Stimulated activated CD4-positive, alpha-beta T cell treated with anti-CD3 and anti-CD28 coated beads, Interleukin-12 subunit alpha, Interleukin-12 subunit beta, amount 100 ng/mL, for 4 hours (primary cell): ENCODE data around the gene C1QTNF6.
"Not testable (repeated sequence)": the region's sequence is repeated elsewhere in the genome, so short reads cannot be mapped to it uniquely, and the experiment has no call there.

Source experiments
- DNase-seq: peaks from one replicate; pipeline ENCODE4 v3.0.0-alpha.2; 2020

Gene C1QTNF6

DNA sequence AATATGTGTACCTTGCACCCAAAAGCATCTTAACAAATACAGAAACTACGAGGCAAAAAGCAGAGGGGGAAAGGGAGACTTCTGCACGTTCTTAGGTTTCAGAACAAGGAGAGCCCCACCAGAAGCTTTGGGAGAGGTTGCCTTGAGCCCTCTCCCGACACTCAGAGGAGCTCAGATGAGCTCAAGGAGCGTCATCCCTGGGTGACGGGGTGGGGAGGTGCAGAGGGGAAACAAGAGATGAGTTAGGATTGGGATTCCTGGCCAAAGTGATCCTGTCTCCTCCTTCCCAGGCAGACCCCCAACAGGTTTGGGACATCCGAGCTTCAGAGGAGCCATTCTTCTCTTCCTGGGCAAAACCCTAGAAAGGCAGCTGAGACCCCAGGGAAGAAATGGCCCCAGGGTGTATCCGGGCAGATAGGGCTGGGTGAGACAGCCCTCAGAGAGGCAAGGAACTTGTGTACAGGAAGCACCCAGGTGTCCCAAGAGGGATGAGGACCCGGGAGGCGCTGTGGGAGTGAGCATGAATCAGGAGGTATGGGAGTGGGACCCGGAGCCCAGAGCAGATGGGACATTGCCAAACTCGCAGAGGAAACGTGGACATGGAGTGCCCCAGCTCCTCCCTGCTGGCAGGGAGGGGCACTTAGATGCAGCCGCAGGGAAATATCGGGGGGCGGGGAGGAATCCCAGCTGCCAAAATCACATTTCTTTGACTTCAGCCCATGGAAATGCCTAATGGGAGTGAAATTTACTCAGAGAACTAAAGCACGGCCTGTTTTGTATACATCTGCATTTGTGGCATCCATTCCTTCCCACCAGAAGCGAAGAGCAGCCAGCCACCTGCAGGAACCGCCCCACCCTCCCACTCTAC is 12.4 kb downstream of the C1QTNF6 start:
- DNase-seq, result no peak

DNA sequence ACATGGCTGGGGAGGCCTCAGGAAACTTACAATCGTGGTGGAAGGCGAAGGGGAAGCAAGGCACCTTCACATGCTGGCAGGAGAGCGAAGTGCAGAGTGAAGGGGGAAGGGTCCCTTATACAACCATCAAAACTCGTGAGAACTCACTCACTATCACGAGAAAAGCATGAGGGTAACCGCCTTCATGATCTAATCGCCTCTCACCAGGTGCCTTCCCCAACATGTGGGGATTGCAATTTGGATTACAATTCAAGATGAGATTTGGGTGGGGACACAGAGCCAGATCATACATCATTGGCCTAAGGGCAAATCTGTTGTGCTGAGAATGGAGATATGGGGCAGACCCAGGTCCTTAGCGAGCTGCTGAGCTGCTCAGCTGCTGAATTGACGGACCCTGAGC is 13.1 kb downstream of the C1QTNF6 start:
- no peak for DNase-seq

DNA sequence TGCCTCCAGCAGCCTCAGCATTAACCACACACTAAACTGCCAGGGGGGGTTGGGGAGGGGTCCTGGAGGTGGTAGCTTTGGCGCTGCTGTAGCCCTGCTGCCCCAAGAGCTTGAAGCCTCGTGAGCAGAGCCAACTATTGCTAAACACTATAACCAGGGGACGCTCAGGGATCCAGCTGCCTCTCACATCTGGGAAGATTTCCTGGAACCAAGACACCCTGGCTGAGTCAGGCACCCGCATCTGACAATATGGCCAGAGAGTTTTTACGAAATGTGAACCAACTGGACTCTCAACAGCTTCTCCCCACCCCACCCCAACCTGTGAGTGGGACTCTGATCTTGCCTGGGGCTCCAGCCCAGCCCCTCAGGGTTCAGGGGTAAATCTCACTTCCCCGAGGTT is 14.3 kb downstream of the C1QTNF6 start:
- DNase-seq, result no peak

DNA sequence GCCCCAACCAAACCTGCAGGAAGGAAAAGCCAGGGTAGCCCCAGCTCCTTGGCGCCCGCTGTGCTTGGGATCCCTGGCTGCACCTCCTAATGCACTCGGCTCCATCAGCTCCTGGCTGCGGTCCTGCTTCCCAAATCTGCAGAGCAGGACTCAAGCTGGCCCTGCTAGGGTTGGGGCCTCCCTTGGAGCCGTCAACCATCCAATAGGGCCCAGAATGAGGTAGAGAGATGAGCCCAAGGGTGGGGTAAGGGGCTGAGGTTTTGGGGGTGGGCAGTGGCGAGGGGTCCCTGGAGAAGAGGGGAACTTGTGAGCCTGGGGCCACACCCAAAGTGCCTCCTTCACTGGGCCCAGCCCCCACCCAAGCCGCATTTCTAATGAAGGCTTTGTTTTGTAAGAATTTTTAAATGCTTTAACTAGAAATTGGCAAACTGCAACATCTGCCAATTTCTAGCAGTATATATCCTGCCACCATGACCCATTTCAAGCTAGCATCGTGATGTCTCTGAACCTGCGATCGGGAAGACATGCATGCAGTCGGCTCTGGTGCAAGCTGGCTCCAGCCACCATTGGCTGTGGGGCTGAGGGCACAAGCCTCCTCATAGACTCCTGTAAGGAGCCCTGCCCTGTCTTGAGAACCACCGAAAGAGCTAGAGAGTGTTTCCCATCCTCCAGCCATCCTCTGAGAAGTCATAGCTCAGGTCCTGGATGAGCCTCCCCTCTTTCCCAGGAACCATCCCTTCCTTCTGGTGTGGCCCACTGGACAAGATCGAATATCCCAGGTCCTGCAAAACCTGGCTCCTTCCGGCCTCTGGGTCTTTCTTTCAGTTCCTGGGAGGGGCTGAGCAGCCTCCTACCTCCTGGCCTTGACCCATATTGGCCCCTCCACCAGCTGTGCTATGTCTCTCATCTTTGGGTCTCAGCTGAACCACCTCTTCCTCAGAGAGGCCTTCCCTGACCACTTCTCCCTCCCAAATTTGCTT is 15.5 kb downstream of the C1QTNF6 start:
- no peak for DNase-seq

DNA sequence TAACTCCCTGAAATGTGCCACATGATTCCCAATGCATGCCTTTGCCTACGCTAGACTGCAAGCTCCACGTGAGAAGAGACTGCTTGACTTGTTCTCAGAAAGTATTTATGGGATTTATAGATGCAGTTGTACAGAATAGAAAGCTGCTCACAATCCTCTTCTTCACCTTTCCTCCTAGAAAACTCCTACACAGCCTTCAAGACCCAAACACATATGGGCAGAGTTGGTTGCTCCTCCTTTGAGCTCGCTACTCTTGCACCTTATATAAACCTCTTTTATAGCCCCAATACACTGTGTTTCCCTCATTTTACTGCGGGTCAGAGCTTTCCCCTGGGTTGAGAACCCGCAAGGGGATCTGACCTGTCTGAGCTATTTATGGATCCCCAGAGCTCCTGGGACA is 16.4 kb downstream of the C1QTNF6 start:
- no peak for DNase-seq

DNA sequence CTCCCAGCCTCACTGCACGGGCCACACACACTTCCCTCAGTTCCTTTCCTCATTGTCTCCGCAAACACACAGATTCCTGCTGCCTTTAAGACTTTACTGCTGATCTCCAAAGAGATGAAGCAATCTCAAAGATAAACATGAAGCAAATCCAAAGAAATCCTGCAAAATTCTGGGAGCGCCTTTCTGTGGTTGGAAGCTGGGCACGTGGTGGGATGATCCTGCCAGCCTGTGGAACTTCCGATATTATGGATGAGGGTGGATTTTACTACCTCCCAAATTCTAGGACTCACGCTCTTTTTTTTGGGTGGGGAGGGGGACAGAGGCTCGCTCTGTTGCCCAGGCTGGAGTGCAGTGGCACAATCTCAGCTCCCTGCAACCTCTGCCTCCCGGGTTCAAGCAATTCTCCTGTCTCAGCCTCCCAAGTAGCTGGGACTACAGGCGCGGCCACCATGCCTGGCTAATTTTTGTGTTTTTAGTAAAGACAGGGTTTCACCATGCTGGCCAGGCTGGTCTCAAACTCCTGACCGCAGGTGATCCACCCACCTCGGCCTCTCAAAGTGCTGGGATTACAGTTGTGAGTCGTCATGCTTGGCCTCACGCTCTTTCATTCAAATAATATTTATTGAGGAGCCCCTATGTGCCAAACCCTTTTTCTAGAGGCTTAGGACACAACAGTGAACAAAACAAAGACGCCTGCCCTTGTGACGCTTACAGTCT is 17.2 kb downstream of the C1QTNF6 start:
- DNase-seq, result not testable (repeated sequence)

DNA sequence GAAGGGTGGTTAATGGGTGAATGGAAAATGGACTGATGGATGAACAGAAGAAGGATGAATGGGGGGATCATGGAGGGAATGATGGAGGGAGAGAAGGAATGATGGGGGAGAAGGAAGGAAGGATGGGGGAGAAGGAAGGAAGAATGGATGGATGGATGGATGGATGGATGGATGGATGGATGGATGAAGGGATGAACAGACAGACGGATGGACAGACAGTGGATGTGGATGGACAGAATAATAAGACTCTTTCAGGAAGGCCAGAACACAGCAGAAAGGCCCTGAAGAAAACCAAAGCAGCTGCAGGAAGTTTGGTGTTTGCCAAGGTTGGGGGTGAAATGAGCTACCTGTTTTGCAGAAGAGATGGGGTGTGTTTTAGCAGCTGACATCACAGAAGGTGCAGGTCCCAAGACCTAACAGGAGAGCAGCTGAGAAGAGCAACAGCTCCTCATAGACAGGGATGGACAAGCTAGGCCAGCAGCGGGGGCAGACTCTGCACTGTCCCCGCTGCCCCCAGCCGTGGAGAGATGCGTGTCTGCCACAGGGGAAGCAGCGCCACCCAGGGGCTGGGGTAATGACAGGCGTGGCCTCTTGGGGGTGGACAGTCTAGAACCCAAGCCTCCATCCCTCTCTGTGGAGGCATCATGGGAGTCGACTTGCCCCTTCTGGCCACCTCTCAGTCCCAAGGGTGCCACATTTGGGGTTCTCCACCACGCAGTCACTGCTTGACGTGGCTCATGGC is 17.9 kb downstream of the C1QTNF6 start:
- no peak for DNase-seq

DNA sequence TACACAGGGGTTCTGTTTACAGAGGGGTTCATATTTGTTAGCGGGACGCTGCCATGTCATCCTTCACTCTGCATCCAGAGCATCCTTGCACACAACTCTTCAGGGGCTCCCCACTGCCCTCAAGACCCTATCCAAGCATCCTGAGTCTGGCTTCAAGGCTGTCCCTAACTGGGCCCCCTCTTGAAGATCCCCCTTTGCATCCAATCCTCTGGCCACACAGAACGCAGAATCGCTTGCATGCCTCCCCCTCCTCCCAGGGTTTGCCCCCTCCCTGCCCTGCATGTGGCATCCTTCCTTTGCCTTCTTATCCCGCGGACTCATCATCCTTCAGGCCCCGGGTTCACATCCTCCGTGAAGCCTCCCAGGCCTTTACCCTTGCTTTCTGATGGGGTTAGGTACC is 18.6 kb downstream of the C1QTNF6 start:
- no peak for DNase-seq

DNA sequence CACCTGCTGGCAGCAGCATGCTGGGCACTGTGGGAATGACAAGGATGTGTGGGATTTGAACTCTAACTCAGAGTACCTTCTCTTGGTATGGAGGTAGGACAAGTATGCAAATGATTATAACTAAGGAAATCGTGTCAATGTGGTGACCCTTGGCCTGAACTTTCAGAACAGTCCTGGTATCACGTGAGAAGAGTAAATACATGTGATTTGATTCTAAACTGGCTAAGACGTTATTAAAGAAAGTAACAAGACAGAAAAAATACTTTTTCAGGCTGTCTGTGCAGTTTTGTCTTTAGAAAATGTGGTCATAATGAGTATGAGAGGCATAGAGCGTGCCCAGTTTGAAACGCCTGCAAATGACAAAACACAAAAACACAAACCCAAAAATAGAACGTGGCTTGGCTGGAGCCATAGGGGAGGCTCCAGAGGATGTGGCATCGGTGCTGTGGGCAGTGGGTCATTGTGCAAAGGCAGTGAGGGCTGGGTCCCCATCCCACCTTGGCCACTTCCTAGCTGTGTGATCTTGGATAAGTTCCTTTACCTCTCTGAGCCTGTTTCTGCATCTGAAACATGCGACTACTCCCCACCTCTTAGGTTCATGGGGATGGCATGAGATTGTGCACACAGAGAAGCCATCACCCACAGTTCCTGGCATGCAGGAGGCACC is 19.9 kb downstream of the C1QTNF6 start:
- no peak for DNase-seq

DNA sequence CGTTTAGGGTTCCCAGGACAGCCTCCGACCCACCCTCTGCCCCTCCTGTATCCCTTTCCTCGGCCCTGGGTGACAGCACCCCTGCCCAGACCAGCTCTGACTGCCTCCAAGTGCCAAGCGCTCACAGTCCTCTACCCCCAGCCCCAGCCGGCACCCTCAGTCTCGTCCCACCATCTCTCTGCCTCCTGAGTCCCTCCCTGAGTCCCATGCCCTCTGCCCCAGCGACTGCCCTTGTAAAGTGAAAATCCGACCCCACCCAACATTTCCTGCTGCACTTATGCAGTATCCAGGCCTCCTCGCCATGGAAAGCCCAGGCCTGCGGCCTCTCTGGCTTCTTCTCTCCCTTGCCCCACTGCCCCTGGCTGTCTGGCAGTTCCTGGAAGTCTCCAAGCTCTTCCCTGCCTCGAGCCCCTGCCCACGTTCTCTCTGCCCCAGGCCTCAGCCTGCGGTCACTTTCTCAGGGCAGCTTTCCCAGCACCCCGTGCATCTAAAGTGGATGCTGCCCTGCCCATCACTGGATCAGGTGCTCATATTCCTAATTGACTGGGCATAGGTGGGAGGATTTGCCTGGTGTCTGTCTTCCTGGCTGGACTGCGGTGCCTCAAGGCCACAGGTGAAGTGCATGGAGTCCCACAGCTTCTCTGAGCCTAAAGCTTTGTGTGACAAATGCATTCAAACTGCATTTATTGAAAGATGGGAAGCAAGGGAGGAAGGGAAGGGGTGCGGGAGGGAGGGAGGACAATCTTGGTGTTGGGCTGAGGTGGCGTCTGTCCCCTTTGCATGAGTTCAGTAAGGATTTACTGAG is 20.7 kb downstream of the C1QTNF6 start:
- DNase-seq, result no peak

DNA sequence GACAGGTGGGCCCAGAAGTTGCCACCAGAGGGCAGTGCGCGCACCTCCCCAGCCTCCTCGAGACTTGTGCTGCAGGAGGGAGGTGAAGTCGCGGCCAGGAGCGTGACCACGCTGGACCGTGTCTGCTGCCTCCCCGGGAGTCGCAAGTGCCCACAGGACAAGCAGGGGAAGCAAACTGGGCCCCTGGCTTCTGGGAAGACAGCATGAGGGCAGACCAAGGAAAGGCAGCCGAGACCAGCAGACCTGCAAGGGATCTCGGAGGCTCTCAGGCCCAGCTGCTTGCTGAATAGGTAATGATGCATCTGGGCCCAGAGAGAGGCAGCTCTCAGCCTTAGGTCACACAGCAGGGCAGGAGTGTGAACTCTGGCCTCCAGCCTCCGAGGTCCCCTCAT is 21.4 kb downstream of the C1QTNF6 start:
- DNase-seq, result peak; percentile 85

DNA sequence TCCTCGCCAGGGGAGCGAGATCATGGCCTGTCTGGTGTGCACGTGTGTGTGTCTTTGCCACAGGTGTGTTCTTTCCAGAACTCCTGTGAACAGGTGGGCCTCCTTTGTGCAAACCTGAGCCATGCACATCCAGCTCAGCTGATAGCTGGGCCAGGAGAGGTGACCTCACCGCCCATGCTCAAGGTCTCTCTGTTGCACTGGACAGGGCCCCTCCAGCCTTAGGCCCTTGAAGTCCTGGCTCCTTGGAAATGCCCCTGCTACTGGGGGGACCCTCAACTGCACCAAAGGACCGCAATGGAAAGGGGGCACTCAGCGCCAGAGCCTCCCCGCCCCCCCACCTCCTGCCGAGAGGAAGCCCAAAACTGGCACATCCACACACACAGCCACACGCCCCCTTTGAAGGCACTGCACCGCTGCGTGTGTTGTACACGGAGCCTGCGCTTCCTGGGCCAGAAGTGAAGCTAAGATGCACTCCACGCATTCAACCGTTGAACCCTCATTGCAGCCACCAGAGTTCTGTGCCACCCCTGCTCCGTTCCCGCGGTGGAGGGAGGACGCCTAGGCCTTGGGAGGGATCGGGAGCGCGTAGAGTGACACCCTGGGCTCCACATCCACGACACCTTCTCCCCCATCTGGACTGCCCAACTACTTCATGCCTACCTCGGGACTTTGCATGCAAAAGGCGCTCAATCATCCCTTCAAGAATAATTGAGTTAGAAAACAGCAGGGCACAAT is 21.9 kb downstream of the C1QTNF6 start:
- no peak for DNase-seq

DNA sequence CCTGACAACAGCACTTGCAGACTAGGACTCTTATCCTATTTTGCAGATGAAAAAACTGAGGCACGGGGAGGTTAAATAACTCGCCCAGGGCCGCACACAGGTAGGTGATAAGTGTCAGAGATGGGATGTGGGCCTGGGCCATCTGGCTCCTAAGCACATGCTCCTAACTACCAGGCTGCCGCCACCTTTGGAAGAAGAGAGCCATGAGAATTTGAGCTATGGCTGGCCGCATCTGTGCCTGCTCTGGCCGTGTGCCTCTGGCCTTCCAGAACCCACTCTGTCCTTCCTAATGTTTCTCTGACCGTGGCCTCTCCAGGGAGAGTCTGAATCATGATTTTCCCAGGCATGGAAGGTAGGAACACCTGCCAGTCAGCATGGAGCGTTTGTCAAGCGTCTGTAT is 23.0 kb downstream of the C1QTNF6 start:
- DNase-seq, result no peak

DNA sequence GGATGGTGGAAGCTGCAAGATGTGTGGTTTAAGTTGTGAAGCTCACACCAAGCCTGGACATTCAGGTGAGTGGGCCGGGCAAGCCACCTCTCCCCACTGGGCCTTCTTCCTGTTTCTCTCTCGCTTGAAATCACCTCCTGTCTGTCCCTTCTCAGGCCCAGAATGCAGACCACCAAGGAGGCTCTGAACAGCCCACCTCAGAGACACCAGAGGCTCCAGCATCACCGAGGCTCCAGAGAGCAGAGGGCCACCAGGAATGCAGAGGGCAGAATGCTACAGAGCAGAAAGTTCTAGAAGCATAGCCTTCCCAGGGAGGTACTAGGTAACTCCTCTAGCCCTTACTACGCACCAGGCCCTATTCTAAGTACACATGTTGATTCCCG is 23.6 kb downstream of the C1QTNF6 start:
- DNase-seq, result no peak

DNA sequence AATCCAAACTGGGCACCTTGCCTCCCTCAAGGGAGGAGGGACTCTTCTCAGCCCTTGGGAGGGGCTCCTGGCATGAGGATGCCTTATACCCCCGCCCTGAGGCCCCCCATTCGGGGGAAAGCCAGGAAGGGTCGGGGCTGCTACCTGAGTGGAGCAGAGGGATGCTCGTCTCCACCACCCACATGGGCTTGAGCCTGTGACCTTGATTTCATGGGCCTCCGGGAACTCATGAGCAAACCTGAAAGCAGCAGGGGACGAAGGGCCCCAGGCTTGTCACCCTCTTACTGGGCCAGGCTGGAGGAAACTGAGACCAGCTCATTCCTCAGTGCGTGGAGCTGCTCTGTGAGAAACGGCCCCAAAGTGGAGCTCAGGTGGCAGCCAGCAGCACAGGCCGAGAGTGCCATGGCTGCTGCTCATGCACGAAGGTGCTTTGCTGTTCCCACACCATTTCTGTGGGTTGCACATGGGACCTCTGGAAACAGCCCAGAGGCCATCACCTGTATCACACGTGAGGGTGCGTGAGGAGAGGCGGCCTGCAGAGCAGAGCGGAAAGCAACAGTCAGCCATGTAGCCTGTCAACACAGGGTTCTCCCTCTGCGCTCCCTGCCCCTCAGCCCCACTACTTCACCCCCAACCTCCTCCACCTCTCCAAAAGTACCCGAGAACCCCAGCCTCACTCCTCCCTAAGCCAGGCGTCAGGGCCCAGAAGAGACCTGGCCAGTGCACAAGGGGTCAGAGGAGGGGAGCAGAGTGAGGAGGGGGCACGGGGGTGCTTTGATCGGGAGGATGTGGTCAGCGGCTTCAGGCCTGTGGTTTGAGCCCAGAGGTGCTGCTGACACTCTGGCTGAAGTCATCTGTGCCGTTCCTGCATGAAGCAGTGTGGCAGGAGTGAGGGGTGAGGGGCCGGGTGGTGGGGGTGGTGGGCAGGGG is 24.2 kb downstream of the C1QTNF6 start:
- peak; percentile 44 for DNase-seq

DNA sequence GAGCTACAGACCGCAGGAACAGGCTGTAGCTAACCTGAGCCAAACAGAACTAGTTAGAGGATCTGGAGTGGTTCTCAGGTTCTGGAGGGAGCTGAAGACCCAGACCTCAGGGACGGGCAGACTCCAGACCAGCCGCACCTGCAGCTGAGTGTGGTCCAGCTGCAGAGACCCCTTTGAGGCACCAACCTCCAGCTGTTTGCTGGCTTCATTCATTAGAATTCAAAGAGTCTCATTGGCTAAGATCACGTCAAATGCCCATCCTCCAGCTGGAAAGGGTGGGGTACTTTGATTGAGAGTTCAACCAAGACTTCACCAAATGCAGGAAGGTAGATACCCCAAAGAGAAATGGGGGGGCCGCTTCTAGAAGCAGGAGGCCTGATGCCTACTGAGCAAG is 25.0 kb downstream of the C1QTNF6 start:
- DNase-seq, result no peak

DNA sequence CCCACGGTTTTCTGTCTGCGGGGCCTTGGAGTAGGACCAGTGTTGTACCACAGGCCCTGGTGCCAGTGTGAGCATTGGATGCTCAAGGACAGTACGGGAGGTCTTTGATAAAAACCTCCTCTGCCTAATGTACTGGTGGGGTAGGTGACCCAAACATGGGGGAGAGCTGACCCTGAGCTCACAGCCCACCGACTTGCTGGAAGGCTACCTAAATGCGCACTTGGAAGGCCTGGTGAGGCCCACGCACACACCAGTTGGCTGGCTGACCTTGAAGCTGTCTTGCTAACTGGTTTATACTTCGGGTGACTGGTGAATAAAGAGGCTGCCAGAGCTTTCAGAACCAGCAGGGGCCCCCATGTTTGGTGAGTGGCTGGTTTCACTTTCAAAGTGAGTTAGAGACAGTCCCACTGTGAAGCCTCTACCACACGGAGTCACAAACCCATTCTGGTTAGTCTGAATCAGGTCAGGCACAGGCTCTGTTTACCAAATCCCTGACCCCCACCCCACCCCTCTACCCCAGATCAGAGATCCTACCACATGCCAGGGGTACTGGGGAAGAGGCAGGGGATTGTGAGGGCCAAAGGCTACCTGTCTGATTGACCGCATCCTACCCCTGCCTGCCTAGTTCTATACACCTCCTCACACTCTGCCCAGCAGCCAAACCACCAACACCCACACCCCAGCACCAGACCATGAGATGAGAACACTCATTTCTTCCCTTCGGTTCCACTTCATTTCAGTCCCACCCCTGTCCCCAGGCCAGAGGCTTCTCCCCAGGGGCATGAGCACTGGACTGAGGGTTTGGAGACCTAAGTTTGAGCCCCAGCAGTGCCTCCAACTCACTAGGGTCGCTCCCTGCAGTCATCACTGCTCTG is 25.6 kb downstream of the C1QTNF6 start:
- DNase-seq, result peak; percentile 64

DNA sequence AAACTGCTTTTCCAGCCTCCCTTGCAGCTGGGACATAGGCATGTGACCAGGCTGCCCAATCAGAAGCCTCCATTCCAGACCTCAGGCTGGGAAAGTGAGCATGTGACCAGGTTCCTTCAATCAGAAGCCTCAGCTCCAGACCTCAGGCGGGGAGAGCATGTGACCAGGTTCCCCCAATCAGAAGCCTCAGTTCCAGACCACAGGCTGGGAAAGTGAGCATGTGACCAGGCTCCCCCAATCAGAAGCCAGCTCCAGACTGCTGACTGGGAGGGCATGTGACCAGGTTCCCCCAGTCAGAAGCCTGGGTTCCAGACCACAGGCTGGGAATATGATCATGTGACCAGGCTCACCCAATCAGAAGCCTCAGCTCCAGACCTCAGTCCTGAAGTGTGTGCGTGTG is 26.6 kb downstream of the C1QTNF6 start:
- DNase-seq, result no peak
